GM18505 (cell line): ENCODE data around the gene LFNG.
A peak's percentile ranks its signal among the peaks of the same experiment; 100 is the strongest.
"Not testable (repeated sequence)": the region's sequence is repeated elsewhere in the genome, so short reads cannot be mapped to it uniquely, and the experiment has no call there.

ENCODE experiments used
- ATAC-seq: cut with Tn5 transposase; IDR thresholded peaks from one replicate; pipeline ENCODE4 v1.9.1; 2021; ENCODE audit not compliant: unreplicated experiment
- POLR2A ChIP-seq: IDR thresholded peaks from 4 replicates; pipeline ENCODE4 v1.6.1; 2011; ENCODE audit warnings: borderline replicate concordance; ENCODE audit not compliant: insufficient read depth, insufficient read length; ENCODE audit errors: extremely low read depth

The LFNG gene

GRCh38 chr7:2554661-2555111 is 35.1 kb downstream of the LFNG start:
- TF ChIP-seq POLR2A: no peak
- ATAC-seq: no peak

GRCh38 chr7:2555121-2556052 is 35.8 kb downstream of the LFNG start, which contains the start of gene BRAT1:
BRAT1 (minus strand) TSS chr7:2555524; CDS start chr7:2554431, 1,093 bp downstream.
- ATAC-seq: peak; percentile 59
- TF ChIP-seq POLR2A: peak; percentile 78

- peak; percentile 49 for ATAC-seq
- TF ChIP-seq POLR2A: no peak
Observed at GRCh38 chr7:2558629-2559282, 39.2 kb downstream of the LFNG start, which contains the start of gene IQCE. IQCE (plus strand) TSS chr7:2558979; CDS start chr7:2559182, 203 bp downstream.

- peak; percentile 14 for ATAC-seq
- TF ChIP-seq POLR2A: no peak
Observed at GRCh38 chr7:2559283-2559950, 39.8 kb downstream of the LFNG start.

- ATAC-seq: not testable (repeated sequence)
Observed at GRCh38 chr7:2563955-2564354, 44.4 kb downstream of the LFNG start.

- no peak for TF ChIP-seq POLR2A
- ATAC-seq: no peak
Observed at GRCh38 chr7:2564970-2565540, 45.5 kb downstream of the LFNG start.

GRCh38 chr7:2566348-2566889 is 46.8 kb downstream of the LFNG start:
- no peak for TF ChIP-seq POLR2A
- peak; percentile 23 for ATAC-seq

GRCh38 chr7:2566890-2567678 is 47.5 kb downstream of the LFNG start:
- TF ChIP-seq POLR2A: no peak
- peak; percentile 76 for ATAC-seq

- TF ChIP-seq POLR2A: no peak
- ATAC-seq: no peak
Observed at GRCh38 chr7:2567679-2568278, 48.2 kb downstream of the LFNG start.

- TF ChIP-seq POLR2A: no peak
Observed at GRCh38 chr7:2568521-2569223, 49.1 kb downstream of the LFNG start.

GRCh38 chr7:2569421-2569820 is 49.8 kb downstream of the LFNG start:
- no peak for TF ChIP-seq POLR2A
- no peak for ATAC-seq

More at GRCh38 chr7:2568521-2569223, 49.1 kb downstream of the LFNG start:
- ATAC-seq: no peak

- TF ChIP-seq POLR2A: no peak
- no peak for ATAC-seq
Observed at GRCh38 chr7:2570021-2570420, 50.4 kb downstream of the LFNG start.

- no peak for TF ChIP-seq POLR2A
- no peak for ATAC-seq
Observed at GRCh38 chr7:2571409-2571808, 51.8 kb downstream of the LFNG start.
